BJ (cell line): ENCODE data around the gene B3GNT9. TPM values are rescaled to one million over a fixed set of nuclear protein-coding genes. Genes with fewer than 3 reads are reported as not detected.
A peak's percentile ranks its signal among the peaks of the same experiment; 100 is the strongest.

Experiments
- CTCF ChIA-PET: fragments of 350-600 bp; formaldehyde crosslinking; extraction: SDS; loops from one replicate; lab custom pipeline; 2021; ENCODE audit warnings: antibody characterized with exemption, inconsistent platforms; lab: Yijun Ruan, JAX
- POLR2A ChIA-PET: fragments of 300-600 bp; sonication (Branson Sonifier 250); formaldehyde crosslinking; extraction: SDS; loops from one replicate; lab custom pipeline; 2021; ENCODE audit warnings: antibody characterized with exemption; lab: Charles Lee
- DNase-seq: peaks from one replicate; pipeline ENCODE4 v3.0.0-alpha.2; 2011; ENCODE audit warnings: low read depth
- H3K27me3 ChIP-seq: 2 replicates; pipeline ENCODE4 v1.6.0; 2011; ENCODE audit warnings: low read length; ENCODE audit not compliant: control insufficient read depth, insufficient read depth
- H3K36me3 ChIP-seq: 2 replicates; pipeline ENCODE4 v1.5.1; 2011; ENCODE audit warnings: low read length; ENCODE audit not compliant: control insufficient read depth, insufficient read depth
- H3K4me3 ChIP-seq: 2 replicates; pipeline ENCODE4 v1.5.1; 2011; ENCODE audit warnings: low read depth, mild to moderate bottlenecking, control low read depth, low read length
- CTCF ChIP-seq: IDR thresholded peaks from 2 replicates; pipeline ENCODE4 v1.5.1; 2011; ENCODE audit warnings: low read depth, mild to moderate bottlenecking, control low read depth, inconsistent platforms, low read length, moderate library complexity; ENCODE audit not compliant: insufficient read depth
- polyA plus RNA-seq: library from polyadenylated mRNA; depleted of rRNA; stranded (reverse); fragments of >200 nt; gene quantifications from 2 replicates; pipeline ENCODE4 v1.2.3, GENCODE V29; 2011

Gene B3GNT9
- polyA plus RNA-seq, 1 experiment = 34.9 TPM

DNA sequence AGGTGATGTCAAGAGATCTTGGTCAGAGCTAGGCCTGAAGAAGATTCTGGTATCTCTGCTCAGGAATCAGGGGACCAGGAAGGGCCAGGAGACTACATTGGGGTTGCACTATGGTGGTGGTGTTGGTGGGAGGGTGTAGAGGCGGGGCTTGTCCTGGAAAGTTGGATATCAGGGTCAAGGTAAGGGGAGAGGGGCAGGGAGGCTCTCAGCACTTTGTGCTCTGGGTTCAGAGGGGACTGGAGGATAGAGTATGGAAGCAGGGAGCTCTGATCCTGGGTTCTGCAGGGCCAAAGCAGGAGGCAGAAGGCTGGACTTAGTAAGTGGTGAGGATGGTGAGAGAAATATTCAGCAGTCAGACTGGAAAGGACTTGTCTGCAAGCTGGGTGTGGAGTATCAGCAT lies 22.5 kb upstream of the B3GNT9 start:
- no peak for DNase-seq
- Histone ChIP-seq H3K27me3 (no peaks in the 10 kb centered on the region), H3K4me3 (peak overlapping the region; percentile 48), H3K36me3 (no peaks in the 10 kb centered on the region)
- ChIA-PET CTCF (interaction anchor here (1.1 to 4.5 kb wide), 4 partner anchors 11 to 177 kb away, joined by 3 to 36 read pairs (median 14); partner anchors contain the start of genes FBXL8, HSF4 and TRADD), POLR2A (no interaction called here)
- TF ChIP-seq CTCF = no peak

- CTCF ChIA-PET = interaction anchor here (1.3 to 5.1 kb wide), 6 partner anchors 10 to 163 kb away, joined by 3 to 34 read pairs (median 10); partner anchors contain the start of gene B3GNT9
- DNase-seq = no peak
- POLR2A ChIA-PET = interaction anchor here (0.6 to 1.4 kb wide), 2 partner anchors 10 to 77 kb away, joined by 3 read pairs; no protein-coding TSS in a partner anchor
- no peak for TF ChIP-seq CTCF
- Histone ChIP-seq H3K36me3 (no peaks in the 10 kb centered on the region), H3K27me3 (peaks cover 8% of the 10 kb centered on the region; the same call in 1 of the 2 replicates), H3K4me3 (peak overlapping the region; percentile 37)
Observed at GRCh38 chr16:67170949-67171649, 20.3 kb upstream of the B3GNT9 start.

- no peak for TF ChIP-seq CTCF
- POLR2A ChIA-PET = interaction anchor here (0.6 to 1.4 kb wide), 2 partner anchors 9 to 77 kb away, joined by 3 read pairs; no protein-coding TSS in a partner anchor
- Histone ChIP-seq H3K36me3 (no peaks in the 10 kb centered on the region), H3K4me3 (peak within 1 kb of the TSS; percentile 37), H3K27me3 (peaks cover 10% of the 10 kb centered on the region)
- CTCF ChIA-PET = interaction anchor here (0.6 to 5.1 kb wide), 10 partner anchors 9 to 1510 kb away, joined by 3 to 34 read pairs (median 4); partner anchors contain the start of gene B3GNT9
- no peak for DNase-seq
Observed at GRCh38 chr16:67170168-67170948, 19.6 kb upstream of the B3GNT9 start, which contains the start of gene NOL3. NOL3 (plus strand) TSS chr16:67170538.

DNA sequence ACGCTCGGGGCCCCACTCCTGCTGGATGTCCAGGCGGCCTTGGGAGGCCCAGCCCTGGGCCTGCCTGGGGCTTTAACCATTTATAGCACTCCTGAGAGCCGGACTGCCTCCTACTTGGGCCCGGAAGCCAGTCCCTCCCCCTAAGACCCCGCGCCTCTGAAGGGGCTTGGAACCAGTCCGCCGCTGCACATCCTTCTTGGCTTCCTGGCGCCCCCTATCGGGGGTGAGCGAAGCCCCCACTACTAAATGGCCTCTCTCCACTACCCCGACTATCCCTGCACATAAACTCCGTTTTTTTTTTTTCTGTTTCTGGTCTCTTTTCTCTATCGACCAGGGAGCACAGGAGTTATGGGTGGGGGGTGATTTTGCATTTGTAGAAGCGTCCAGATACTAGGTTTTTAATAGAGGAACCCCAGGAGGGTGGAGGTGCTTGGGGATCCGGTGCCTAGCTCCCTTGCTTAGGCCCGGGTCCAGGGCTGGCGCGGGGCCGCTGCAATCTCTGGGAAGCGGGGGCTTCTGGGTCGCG lies 18.9 kb upstream of the B3GNT9 start:
- Histone ChIP-seq H3K4me3 (peak overlapping the region; percentile 37), H3K36me3 (no peaks in the 10 kb centered on the region), H3K27me3 (peaks cover 15% of the 10 kb centered on the region)
- ChIA-PET CTCF (interaction anchor here (0.6 to 5.1 kb wide), 11 partner anchors 9 to 1510 kb away, joined by 3 to 34 read pairs (median 4); partner anchors contain the start of gene B3GNT9), POLR2A (interaction anchor here (1.4 kb wide), 1 partner anchor 9 kb away, joined by 3 read pairs; no protein-coding TSS in a partner anchor)
- no peak for DNase-seq
- peak; percentile 69 for TF ChIP-seq CTCF
